ENCODE measurements around the gene PPP2R2C.

PPP2R2C gene

DNA sequence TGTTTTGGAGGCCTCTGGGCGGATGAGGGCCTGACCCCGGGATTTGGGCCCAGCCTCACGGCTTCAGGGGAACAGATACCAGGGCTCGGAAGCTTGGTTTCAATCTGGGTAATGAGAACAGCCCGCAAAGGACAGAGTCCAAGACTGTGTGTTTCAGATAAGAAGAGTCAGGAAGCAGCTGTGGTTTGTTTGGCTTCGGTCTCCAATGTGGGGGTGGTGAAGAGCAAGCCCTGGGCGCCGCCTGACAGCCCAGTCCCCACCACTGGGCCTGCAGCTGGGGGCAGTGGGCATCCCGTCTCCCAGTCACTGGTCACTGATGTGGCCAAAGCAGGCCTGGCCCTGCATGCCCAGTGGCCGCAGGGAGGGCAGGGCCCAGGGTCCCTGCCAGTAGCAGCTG is 193.6 kb downstream of the PPP2R2C start:
- in situ Hi-C loops (cut with MboI; ENCODE audit: low sequenced_read_pairs), result no loop called here

DNA sequence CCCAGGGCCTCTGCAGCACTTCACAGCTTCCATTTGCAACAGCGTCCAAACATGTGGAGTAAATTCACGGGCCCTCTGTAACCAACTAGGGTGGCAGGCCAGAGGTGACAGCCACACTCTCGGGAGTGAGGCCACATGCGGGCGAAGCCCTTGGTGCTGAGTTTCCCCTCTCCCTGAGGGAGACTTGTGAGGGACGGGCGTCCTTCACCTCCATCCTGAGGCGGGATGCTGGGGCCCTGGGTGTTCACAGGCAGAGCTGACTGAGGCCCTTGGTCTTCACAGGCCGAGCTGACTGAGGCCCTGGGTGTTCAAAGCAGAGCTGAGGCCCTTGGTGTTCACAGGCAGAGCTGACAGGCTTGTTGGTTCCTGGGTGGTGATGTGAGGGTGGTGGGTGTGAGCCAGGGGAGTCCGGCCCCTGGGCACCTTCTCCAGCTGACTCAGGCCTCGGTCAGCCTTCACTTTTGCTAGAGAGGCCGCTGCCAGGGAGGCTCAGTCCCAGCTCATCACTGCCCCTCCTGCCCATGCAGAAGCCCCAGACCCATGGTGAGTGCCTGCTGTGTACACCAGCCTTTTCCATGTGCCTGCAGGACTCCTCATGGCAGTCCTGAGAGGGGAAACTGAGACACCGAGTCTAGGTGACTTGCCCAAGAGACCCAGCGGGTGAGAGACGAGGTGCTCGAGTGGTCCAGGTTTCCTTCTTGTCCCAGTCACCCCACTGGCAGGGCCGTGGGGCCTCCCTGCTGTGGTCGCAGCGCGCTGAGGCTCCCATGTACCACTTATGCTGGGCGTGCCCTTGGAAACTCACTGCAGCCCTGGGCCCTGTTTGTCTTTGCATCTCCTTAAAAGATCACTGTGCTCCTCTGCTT is 194.2 kb downstream of the PPP2R2C start:
- in situ Hi-C loops (cut with MboI; ENCODE audit: low sequenced_read_pairs), result no loop called here

DNA sequence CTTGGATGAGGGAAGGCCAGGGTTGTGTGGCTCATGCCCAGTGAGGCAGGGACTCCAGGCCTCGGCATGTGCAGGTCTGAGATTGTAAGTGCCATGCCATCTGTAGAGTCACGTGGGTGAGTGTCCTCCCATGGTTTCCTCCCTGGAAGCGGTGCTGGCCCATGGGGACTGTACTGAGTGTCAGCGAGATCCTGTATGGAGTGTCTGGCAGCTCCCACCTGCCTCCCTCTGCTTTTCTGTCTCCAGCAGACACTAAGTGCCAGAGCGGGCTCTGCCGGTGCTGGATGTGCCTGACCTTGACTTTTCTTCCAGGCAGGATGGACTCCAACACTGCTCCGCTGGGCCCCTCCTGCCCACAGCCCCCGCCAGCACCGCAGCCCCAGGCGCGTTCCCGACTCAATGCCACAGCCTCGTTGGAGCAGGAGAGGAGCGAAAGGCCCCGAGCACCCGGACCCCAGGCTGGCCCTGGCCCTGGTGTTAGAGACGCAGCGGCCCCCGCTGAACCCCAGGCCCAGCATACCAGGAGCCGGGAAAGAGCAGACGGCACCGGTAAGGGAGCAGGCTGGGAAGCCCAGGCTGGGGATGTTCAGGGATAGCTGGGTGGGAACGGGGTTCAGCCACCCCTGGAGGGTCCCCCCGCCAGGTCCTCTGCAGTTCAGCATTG is 195.1 kb downstream of the PPP2R2C start:
- in situ Hi-C loops (cut with MboI; ENCODE audit: low sequenced_read_pairs), result no loop called here

GRCh38 chr4:6275898-6276806 is 196.3 kb downstream of the PPP2R2C start:
- in situ Hi-C loops (cut with MboI; ENCODE audit: low sequenced_read_pairs), result no loop called here

- in situ Hi-C loops (cut with MboI; ENCODE audit: low sequenced_read_pairs), result no loop called here
These were observed 197.1 kb downstream of the PPP2R2C start for GRCh38 chr4:6275351-6275750.

DNA sequence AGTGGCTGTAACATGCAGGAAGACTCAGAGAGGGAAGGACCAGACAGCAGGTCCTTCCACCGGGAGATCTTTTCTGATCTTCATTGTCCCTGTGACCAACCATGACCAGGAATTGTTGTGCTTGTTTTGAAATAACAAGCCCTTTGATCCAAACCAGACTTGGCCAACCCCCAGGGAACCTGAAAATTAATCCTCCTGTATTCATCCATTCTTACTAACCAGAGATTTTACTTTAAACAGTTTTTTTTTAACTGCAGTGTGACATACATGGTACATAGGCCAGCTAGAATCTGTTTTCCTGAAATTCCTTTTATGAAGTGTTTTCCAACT is 198.8 kb downstream of the PPP2R2C start:
- in situ Hi-C loops (cut with MboI; ENCODE audit: low sequenced_read_pairs), result no loop called here

- in situ Hi-C loops (cut with MboI; ENCODE audit: low sequenced_read_pairs), result no loop called here
These were observed 199.4 kb downstream of the PPP2R2C start for GRCh38 chr4:6272863-6273660.

DNA sequence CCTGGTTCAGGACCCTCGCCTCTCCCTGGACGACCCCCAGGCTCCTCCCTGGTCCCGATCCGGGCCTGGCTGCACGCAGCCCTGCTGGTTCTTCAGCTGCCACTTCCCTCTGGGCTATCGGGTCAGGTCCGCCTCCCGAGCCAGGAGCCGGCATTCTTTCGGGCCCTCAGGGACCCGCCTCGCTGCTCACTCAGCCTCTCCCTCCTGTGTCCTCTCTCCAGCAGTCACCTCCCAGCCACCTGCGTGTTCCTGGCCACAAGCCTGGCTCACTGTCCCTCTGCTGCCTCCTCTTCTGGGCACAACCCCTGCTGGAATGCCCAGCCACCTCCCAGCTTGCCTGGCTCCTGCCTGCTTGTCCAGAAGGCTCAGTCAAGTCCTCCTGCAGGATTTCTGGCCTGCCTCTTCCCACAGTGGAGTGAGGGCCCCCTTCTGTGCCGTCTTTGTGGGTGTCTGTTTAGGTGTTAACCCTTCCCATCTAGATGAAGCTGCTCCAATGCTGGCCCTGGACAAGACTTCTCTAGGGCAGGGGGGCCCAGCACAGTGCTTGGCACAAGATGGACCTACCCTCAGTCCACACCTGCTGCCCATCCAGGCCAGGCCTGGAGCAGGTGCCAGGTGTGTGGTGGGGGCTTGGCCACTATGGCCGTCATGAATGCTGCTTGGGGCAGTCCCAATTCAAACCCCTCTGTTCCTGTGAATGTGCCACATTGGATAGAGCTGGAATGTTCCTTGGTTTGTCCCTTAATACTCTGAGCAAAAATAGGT is 200.5 kb downstream of the PPP2R2C start:
- in situ Hi-C loops (cut with MboI; ENCODE audit: low sequenced_read_pairs), result no loop called here

- in situ Hi-C loops (cut with MboI; ENCODE audit: low sequenced_read_pairs), result no loop called here
These were observed 201.2 kb downstream of the PPP2R2C start for GRCh38 chr4:6271206-6271605.

- in situ Hi-C loops (cut with MboI; ENCODE audit: low sequenced_read_pairs), result no loop called here
These were observed 201.7 kb downstream of the PPP2R2C start for GRCh38 chr4:6270636-6271121.
